CD4-positive, alpha-beta T cell (primary cell): ENCODE results near the gene MYO7B. TPM values are rescaled to one million over a fixed set of nuclear protein-coding genes. Genes with fewer than 3 reads are reported as not detected.

Experiments
- ATAC-seq: fragments of 200-7000 bp; cut with Tn5 transposase; one replicate; pipeline ENCODE4 v1.10.0; 2022; ENCODE audit warnings: mild to moderate bottlenecking; ENCODE audit not compliant: poor library complexity
- CTCF ChIA-PET: fragments of 350-600 bp; sonication (Branson Sonifier 250); formaldehyde crosslinking; loops from one replicate; lab custom pipeline; 2021; ENCODE audit warnings: antibody characterized with exemption, inconsistent platforms; lab: Charles Lee
- POLR2A ChIA-PET: fragments of 350-600 bp; sonication (Branson Sonifier 250); formaldehyde crosslinking; loops from one replicate; lab custom pipeline; 2021; ENCODE audit warnings: antibody characterized with exemption, inconsistent platforms; lab: Charles Lee
- DNase-seq, 14 experiments: peaks; one replicate each; pipeline ENCODE4 v3.0.0-alpha.2; 2013 to 2020; ENCODE audit warnings: mixed read lengths in 2 of 14
- H3K27ac ChIP-seq, 2 donors: one replicate each; pipeline versions ENCODE4 v1.5.1 to v1.7.0; 2013; ENCODE audit warnings: low read length in 2 of 2, low read depth in 1 of 2, mild to moderate bottlenecking in 1 of 2
- H3K27me3 ChIP-seq, 2 experiments: 1 replicate in 1 of 2; 2 replicates in 1 of 2; pipeline versions ENCODE4 v1.6.1 to v1.7.0; 2013; ENCODE audit warnings: low read length in 2 of 2, control low read depth in 1 of 2, mild to moderate bottlenecking in 1 of 2, moderate library complexity in 1 of 2; ENCODE audit not compliant: insufficient read depth in 2 of 2, control insufficient read depth in 1 of 2
- H3K36me3 ChIP-seq: one replicate; pipeline ENCODE4 v1.6.1; 2013; ENCODE audit warnings: low read length, control low read depth; ENCODE audit not compliant: insufficient read depth
- H3K4me1 ChIP-seq: one replicate; pipeline ENCODE4 v1.6.1; 2013; ENCODE audit warnings: low read length, control low read depth; ENCODE audit not compliant: insufficient read depth
- H3K4me3 ChIP-seq: one replicate; pipeline ENCODE4 v1.5.1; 2013; ENCODE audit warnings: mild to moderate bottlenecking, low read length, moderate library complexity
- H3K9me3 ChIP-seq, 2 experiments: 1 replicate in 1 of 2; 2 replicates in 1 of 2; pipeline versions ENCODE4 v1.6.1 to v1.7.0; 2013; ENCODE audit warnings: low read length in 2 of 2, mild to moderate bottlenecking in 2 of 2, control low read depth in 1 of 2, moderate library complexity in 1 of 2; ENCODE audit not compliant: control insufficient read depth in 1 of 2, insufficient read depth in 1 of 2
- H3K27ac Mint-ChIP-seq: one replicate; pipeline ENCODE4 v1.8.0; 2020; ENCODE audit warnings: mixed read lengths
- H3K27me3 Mint-ChIP-seq: one replicate; pipeline ENCODE4 v1.8.0; 2021; ENCODE audit warnings: mixed read lengths
- H3K36me3 Mint-ChIP-seq: one replicate; pipeline ENCODE4 v1.8.0; 2021; ENCODE audit warnings: low read depth, mixed read lengths
- H3K4me1 Mint-ChIP-seq: one replicate; pipeline ENCODE4 v1.8.0; 2021; ENCODE audit warnings: low read depth, mixed read lengths
- H3K4me3 Mint-ChIP-seq: one replicate; pipeline ENCODE4 v1.8.0; 2020; ENCODE audit warnings: mild to moderate bottlenecking, mixed read lengths
- H3K9me3 Mint-ChIP-seq: one replicate; pipeline ENCODE4 v1.8.0; 2020; ENCODE audit warnings: mixed read lengths
- CTCF ChIP-seq: fragments of 200-600 bp; IDR thresholded peaks from one replicate; pipeline ENCODE4 v1.8.0; 2022; ENCODE audit warnings: antibody characterized with exemption, mild to moderate bottlenecking
- intact Hi-C, 2 experiments: fragments of 100-400 bp; cut with DNase I in 1 of 2; cut with micrococcal nuclease in 1 of 2; formaldehyde crosslinking; loops; one replicate each; pipeline versions ENCODE4 v1.15.1 to v1.9.0; 2023 to 2025; cut with DNase I, micrococcal nuclease
- total RNA-seq, 174 experiments: library from RNA in 2 of 174; stranded (reverse) in 2 of 174; gene quantifications; one replicate each; pipeline ENCODE4 v1.2.3 and lab custom pipeline; 2021 to 2026

Gene MYO7B
- total RNA-seq, 2 experiments from 2014 or later = 0.05 to 0.14 TPM

- Histone ChIP-seq H3K4me3 (no peak overlapping the region), H3K9me3 (no peaks in the 10 kb centered on the region), H3K36me3 (no peaks in the 10 kb centered on the region), H3K4me1 (peaks cover 2% of the 10 kb centered on the region), H3K27ac (no peak overlapping the region), H3K27me3 (no peaks in the 10 kb centered on the region)
- Mint-ChIP-seq H3K9me3 (no peaks in the 10 kb centered on the region), H3K4me3 (no peak overlapping the region), H3K27ac (no peak overlapping the region), H3K4me1 (peaks cover 5% of the 10 kb centered on the region), H3K36me3 (no peaks in the 10 kb centered on the region), H3K27me3 (no peaks in the 10 kb centered on the region)
- intact Hi-C loops = no loop called here
- CTCF ChIA-PET = interaction anchor here (1.5 kb wide), 1 partner anchor 24 kb away, joined by 3 read pairs; no protein-coding TSS in a partner anchor
- ATAC-seq = no peak
- POLR2A ChIA-PET = no interaction called here
- no peak for TF ChIP-seq CTCF
- DNase-seq = no peak
Observed at GRCh38 chr2:127626175-127626574, 90.7 kb downstream of the MYO7B start.

- Histone ChIP-seq H3K4me3 (no peak overlapping the region), H3K36me3 (no peaks in the 10 kb centered on the region), H3K27me3 (no peaks in the 10 kb centered on the region), H3K27ac (no peak overlapping the region), H3K4me1 (peaks cover 12% of the 10 kb centered on the region), H3K9me3 (no peaks in the 10 kb centered on the region)
- Mint-ChIP-seq H3K27me3 (no peaks in the 10 kb centered on the region), H3K36me3 (no peaks in the 10 kb centered on the region), H3K4me3 (no peak overlapping the region), H3K4me1 (peaks cover 5% of the 10 kb centered on the region), H3K9me3 (no peaks in the 10 kb centered on the region), H3K27ac (no peak overlapping the region)
- POLR2A ChIA-PET = no interaction called here
- CTCF ChIA-PET = no interaction called here
- intact Hi-C loops = no loop called here
- ATAC-seq (no peak), DNase-seq (no peak)
- no peak for TF ChIP-seq CTCF
Observed at GRCh38 chr2:127626917-127627739, 91.6 kb downstream of the MYO7B start.

- Histone ChIP-seq H3K27ac (no peak overlapping the region), H3K27me3 (no peaks in the 10 kb centered on the region), H3K36me3 (no peaks in the 10 kb centered on the region), H3K4me3 (no peak overlapping the region), H3K9me3 (no peaks in the 10 kb centered on the region), H3K4me1 (peaks cover 20% of the 10 kb centered on the region)
- no peak for TF ChIP-seq CTCF
- DNase-seq (no peak), ATAC-seq (no peak)
- no peak overlapping the region for H3K27ac Mint-ChIP-seq
- H3K4me1 Mint-ChIP-seq = peaks cover 10% of the 10 kb centered on the region
- intact Hi-C loops = no loop called here
- no peaks in the 10 kb centered on the region for H3K27me3 Mint-ChIP-seq
- no peak overlapping the region for H3K4me3 Mint-ChIP-seq
- H3K36me3 Mint-ChIP-seq = no peaks in the 10 kb centered on the region
- POLR2A ChIA-PET = no interaction called here
- CTCF ChIA-PET = no interaction called here
- no peaks in the 10 kb centered on the region for H3K9me3 Mint-ChIP-seq
Observed at GRCh38 chr2:127627740-127628571, 92.5 kb downstream of the MYO7B start.
